Subcutaneous abdominal adipose tissue (tissue), 5 donors: Measurements from ENCODE around the gene CD59.
"Not testable (repeated sequence)": the region's sequence is repeated elsewhere in the genome, so short reads cannot be mapped to it uniquely, and the experiment has no call there.

Experiments
- H3K27ac ChIP-seq: one replicate; pipeline ENCODE4 v1.7.0; 2013; ENCODE audit warnings: low read depth, mild to moderate bottlenecking, inconsistent platforms, low read length, moderate library complexity
- H3K27me3 ChIP-seq, 5 donors: one replicate each; pipeline ENCODE4 v1.7.0; 2013; ENCODE audit warnings: low read length in 5 of 5, inconsistent platforms in 1 of 5; ENCODE audit not compliant: control insufficient read depth in 5 of 5, insufficient read depth in 4 of 5
- H3K36me3 ChIP-seq, 5 donors: one replicate each; pipeline ENCODE4 v1.7.0; 2013; ENCODE audit warnings: low read length in 5 of 5; ENCODE audit not compliant: control insufficient read depth in 5 of 5, insufficient read depth in 5 of 5
- H3K4me1 ChIP-seq, 5 donors: one replicate each; pipeline ENCODE4 v1.7.0; 2013; ENCODE audit warnings: low read length in 5 of 5, mild to moderate bottlenecking in 3 of 5, moderate library complexity in 1 of 5; ENCODE audit not compliant: control insufficient read depth in 5 of 5, insufficient read depth in 5 of 5
- H3K4me3 ChIP-seq, 5 donors: one replicate each; pipeline ENCODE4 v1.7.0; 2013; ENCODE audit warnings: low read length in 5 of 5, low read depth in 1 of 5
- H3K9ac ChIP-seq, 5 donors: one replicate each; pipeline ENCODE4 v1.7.0; 2013; ENCODE audit warnings: low read length in 5 of 5, mild to moderate bottlenecking in 4 of 5, moderate library complexity in 3 of 5
- H3K9me3 ChIP-seq, 5 donors: one replicate each; pipeline ENCODE4 v1.7.0; 2013; ENCODE audit warnings: low read length in 5 of 5; ENCODE audit not compliant: control insufficient read depth in 5 of 5
- donor health status: healthy.
- donor health status: healthy.
- donor health status: healthy.
- donor health status: healthy.
- donor health status: healthy.

Gene CD59

DNA sequence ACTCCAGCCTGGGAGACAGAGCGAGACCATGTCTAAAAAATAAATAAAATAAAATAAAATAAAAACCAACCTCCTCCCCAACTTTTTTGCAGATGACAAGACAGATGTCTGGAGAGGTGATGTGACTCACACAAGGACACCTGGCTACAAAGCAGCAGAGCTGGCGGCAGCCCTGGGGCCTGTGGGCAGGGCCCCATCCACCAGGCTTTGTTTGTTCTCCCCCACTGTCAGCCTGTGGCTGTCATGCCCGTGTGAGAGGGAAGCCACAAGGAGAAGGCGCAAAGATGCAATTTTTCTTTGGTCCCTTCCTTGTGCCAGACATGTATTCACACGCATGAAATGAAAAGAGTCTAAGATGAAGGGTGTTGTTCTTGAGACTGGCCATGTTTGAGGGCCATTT lies 16.6 kb downstream of the CD59 start:
- Histone ChIP-seq H3K36me3 (peaks cover 18 to 61% (median 53%) of the 10 kb centered on the region in 5 donors), H3K27ac (peak overlapping the region; percentile 32), H3K9ac (no peak overlapping the region), H3K9me3 (no peaks in the 10 kb centered on the region), H3K4me3 (no peak overlapping the region), H3K27me3 (peaks cover 0 to 4% (median 0%) of the 10 kb centered on the region in 5 donors), H3K4me1 (peaks cover 21 to 72% (median 30%) of the 10 kb centered on the region in 5 donors)

DNA sequence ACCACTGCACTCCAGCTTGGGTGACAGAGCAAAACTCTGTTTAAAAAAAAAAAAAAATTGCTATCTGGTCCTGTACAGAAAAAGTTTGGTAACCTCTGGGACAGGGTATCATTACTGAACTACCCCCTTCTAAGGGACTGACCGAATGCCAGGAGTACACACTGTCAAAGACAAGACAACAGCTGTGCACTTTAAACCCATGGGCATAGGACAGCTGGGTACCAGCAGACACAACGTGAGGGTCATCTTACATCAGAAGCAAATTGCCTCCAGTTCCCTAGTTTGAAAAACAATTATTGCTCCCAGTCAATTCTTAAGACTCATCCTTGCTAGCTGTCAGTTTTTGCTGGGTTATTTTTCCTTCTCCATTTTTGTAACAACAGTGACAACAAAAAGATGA lies 17.8 kb downstream of the CD59 start:
- H3K4me3 ChIP-seq, result no peak overlapping the region
- H3K36me3 ChIP-seq, result peaks cover 26 to 70% (median 60%) of the 10 kb centered on the region in 5 donors
- no peaks in the 10 kb centered on the region for H3K9me3 ChIP-seq
- peaks cover 0 to 4% (median 0%) of the 10 kb centered on the region in 5 donors for H3K27me3 ChIP-seq
- no peak overlapping the region for H3K27ac ChIP-seq
- H3K9ac ChIP-seq, result no peak overlapping the region
- peaks cover 10 to 60% (median 19%) of the 10 kb centered on the region in 5 donors for H3K4me1 ChIP-seq

DNA sequence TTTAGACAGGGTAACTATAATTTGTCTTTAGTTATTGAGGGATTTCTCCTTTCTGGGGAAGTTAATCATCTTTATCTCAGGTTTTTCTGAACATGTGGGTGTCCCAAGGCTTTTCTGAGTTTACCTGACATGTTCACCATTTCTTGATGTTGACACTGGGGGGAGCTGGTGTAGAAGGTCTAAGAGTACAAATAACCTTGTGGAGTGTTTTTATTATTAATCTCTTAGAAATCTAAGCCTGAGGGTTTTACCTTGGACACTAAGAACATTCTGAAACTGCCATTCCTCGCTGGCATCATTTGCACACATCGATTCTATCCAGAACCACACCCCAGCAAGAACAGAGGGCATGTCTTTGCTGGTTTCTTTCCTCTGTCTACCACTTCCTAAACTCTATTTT lies 20.0 kb downstream of the CD59 start:
- no peaks in the 10 kb centered on the region for H3K27me3 ChIP-seq
- H3K4me3 ChIP-seq, result no peak overlapping the region
- H3K9ac ChIP-seq, result no peak overlapping the region
- no peaks in the 10 kb centered on the region for H3K9me3 ChIP-seq
- peak overlapping the region; percentile 37 for H3K27ac ChIP-seq
- peaks cover 0 to 38% (median 0%) of the 10 kb centered on the region in 5 donors for H3K4me1 ChIP-seq
- H3K36me3 ChIP-seq, result peaks cover 38 to 71% (median 64%) of the 10 kb centered on the region in 5 donors

DNA sequence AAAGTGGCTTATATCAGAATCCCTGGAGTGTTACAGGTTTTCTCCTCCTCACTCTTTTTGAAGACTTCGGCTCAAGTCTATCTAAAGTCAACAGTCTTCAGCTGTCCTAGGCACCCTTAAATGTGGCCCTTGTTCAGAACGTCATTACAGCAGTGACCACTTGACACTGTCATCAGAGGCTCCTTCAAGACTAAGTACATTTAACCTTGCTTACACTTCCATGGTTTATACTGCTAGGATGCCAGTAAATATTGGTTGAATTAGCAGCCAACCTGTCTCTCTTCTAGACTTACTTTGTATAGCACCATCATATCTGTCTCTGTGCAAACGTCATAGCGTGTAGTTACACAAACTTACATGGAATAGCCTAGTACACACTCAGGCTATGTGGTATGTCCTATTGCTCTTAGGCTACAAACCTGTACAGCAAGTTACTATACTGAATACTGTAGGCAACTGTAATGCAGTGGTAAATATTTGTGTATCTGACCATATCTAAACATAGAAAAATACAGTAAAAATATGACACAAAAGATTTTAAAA lies 22.3 kb downstream of the CD59 start:
- H3K9me3 ChIP-seq, result no peaks in the 10 kb centered on the region
- H3K36me3 ChIP-seq, result peaks cover 41 to 74% (median 64%) of the 10 kb centered on the region in 5 donors
- H3K9ac ChIP-seq, result peak overlapping the region in 1 of 5 donors; percentile 17
- no peak overlapping the region for H3K4me3 ChIP-seq
- H3K4me1 ChIP-seq, result peaks cover 0 to 34% (median 0%) of the 10 kb centered on the region in 5 donors
- H3K27me3 ChIP-seq, result no peaks in the 10 kb centered on the region
- no peak overlapping the region for H3K27ac ChIP-seq

DNA sequence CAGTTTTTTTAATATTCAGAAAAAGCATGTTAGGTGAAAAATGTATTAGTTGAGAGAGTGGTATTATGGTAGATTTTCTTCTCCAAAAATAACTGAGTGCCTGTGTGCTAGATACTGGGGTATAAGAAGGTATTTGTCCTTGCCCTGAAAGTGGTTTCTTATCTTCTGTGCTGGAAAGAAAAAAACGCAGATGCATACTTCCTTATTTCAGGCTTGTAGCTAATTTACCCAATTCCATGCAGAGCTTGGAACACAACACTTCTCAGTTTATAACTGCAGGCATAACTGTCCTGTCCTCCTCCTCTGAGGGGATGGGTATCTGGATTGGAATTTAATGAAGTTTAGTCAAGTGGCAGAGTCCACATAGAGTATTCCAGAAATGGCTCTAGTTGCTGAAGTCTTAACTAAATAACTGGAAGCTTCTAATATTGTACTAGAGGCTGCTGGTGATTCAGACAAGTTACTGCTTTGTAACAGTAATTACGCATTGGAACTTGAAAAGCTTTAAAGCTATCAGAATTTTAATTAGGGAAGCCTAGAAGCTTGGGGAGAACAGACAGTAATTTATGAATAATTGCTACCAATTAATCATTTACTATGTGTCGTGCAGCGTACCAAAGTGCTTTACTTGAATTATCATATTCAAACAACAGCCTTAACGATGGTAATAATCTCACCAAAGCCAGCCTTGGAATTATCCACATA lies 22.9 kb downstream of the CD59 start:
- Histone ChIP-seq H3K27ac (no peak overlapping the region), H3K27me3 (no peaks in the 10 kb centered on the region), H3K4me3 (no peak overlapping the region), H3K9me3 (no peaks in the 10 kb centered on the region), H3K36me3 (peaks cover 46 to 73% (median 64%) of the 10 kb centered on the region in 5 donors), H3K9ac (peak overlapping the region in 1 of 5 donors; percentile 17), H3K4me1 (peaks cover 0 to 40% (median 0%) of the 10 kb centered on the region in 5 donors)

DNA sequence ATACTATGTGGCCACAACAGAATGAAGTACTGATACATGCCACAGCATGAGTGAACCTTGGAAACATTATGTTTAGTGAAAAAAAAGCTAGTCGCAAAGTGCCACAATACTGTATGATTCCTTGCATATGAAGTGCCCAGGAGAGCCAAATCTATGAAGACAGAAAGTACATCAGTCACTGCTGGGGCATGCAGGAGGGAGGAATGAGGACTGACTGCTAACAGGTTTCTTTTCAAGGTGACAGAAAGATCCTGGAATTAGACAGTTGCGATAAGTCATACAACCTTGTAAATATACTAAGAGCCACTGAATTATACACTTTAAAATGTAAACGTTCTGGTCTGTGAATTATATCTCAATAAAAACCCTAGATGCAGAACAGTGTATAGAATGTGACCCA lies 23.8 kb downstream of the CD59 start:
- no peaks in the 10 kb centered on the region for H3K27me3 ChIP-seq
- no peak overlapping the region for H3K4me3 ChIP-seq
- no peaks in the 10 kb centered on the region for H3K9me3 ChIP-seq
- peaks cover 0 to 45% (median 0%) of the 10 kb centered on the region in 5 donors for H3K4me1 ChIP-seq
- no peak overlapping the region for H3K9ac ChIP-seq
- no peak overlapping the region for H3K27ac ChIP-seq
- H3K36me3 ChIP-seq, result peaks cover 44 to 76% (median 66%) of the 10 kb centered on the region in 5 donors

DNA sequence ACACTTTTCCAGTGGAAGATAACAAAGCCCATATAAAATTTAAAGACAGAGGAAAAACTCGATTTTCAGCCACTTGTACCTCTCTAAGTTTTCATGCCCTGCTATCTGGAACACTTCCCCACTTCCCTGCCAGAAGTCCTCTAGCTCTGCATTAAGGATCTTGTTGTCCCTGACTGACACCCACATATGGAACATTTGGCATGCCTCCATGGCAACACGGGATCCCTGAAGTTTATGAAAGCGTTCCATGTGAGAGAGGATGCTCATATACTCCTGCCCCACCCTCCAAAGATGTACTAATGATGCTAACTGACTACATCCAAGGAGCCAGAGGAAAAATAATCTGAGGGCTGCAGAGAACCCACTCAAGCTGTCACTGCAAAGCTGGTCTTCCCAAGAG lies 26.8 kb downstream of the CD59 start:
- Histone ChIP-seq H3K27me3 (no peaks in the 10 kb centered on the region), H3K4me1 (peaks cover 0 to 51% (median 0%) of the 10 kb centered on the region in 5 donors), H3K9me3 (no peaks in the 10 kb centered on the region), H3K4me3 (no peak overlapping the region), H3K36me3 (peaks cover 33 to 71% (median 58%) of the 10 kb centered on the region in 5 donors), H3K9ac (no peak overlapping the region), H3K27ac (no peak overlapping the region)

DNA sequence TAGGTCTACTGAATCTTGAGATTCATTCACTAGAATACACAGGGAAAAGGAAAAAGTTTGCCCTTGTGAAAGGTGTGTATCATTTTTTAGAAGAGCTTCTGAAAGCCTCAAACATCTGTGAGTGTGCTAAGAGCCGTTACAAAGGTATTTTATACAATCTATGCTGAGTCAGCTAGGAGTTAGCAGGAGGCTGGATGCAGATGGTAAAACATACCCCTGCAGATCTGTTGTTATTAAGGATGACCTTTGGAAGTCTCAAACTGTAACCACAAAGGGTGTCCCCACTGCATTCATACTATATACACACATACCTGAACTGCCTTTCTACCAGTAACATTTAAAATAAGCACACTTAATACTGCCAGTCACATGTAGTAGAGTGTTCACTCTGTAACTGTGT lies 27.2 kb downstream of the CD59 start:
- Histone ChIP-seq H3K27me3 (no peaks in the 10 kb centered on the region), H3K36me3 (peaks cover 30 to 67% (median 54%) of the 10 kb centered on the region in 5 donors), H3K9ac (no peak overlapping the region), H3K4me3 (no peak overlapping the region), H3K9me3 (no peaks in the 10 kb centered on the region), H3K4me1 (peaks cover 0 to 56% (median 0%) of the 10 kb centered on the region in 5 donors), H3K27ac (no peak overlapping the region)

DNA sequence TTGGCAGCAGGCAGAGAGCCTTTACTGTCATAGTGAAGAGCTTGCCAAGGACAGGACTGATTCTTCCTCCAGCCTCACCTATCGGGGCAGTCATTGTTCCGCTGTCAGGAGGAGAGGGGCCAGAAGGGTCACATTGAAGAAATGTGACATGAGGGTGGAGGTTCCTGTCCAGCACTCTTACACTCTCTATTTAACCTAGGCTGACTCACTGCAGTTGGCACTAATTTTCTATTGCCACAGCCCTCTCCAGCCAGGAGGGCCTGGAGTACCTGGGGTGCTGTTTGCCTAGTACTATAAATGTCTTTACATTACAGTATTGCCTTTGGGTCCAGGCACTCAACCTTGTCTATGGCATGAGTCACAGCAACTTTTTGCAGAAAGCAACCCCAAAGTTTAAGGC lies 28.4 kb downstream of the CD59 start:
- peaks cover 0 to 66% (median 0%) of the 10 kb centered on the region in 5 donors for H3K4me1 ChIP-seq
- H3K4me3 ChIP-seq, H3K9me3 ChIP-seq, H3K9ac ChIP-seq, H3K27me3 ChIP-seq: not testable (repeated sequence)
- peak overlapping the region; percentile 67 for H3K27ac ChIP-seq
- H3K36me3 ChIP-seq, result peaks cover 20 to 56% (median 47%) of the 10 kb centered on the region in 5 donors

DNA sequence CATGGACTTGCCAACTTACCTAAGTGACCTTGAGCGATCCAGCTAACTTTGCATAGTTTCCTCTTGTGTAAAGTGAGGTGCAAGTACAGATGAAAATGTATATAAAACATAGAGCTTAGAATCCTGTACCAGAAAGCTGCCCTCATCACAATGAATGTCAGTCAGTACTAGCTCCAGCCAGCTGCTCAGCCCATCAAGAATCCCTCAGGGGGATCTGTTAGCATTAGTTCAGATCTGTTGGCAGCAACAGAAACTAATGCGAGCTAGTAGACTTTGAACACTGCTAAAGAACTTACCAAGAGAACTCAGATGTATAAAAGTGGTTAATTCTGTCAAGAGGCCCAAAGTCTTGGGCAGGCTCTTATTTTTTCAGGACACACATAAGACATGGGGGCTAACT lies 29.3 kb downstream of the CD59 start:
- H3K9me3 ChIP-seq, result no peaks in the 10 kb centered on the region
- peaks cover 0 to 75% (median 1%) of the 10 kb centered on the region in 5 donors for H3K4me1 ChIP-seq
- peak overlapping the region; percentile 67 for H3K27ac ChIP-seq
- no peaks in the 10 kb centered on the region for H3K27me3 ChIP-seq
- no peak overlapping the region for H3K9ac ChIP-seq
- H3K4me3 ChIP-seq, result no peak overlapping the region
- H3K36me3 ChIP-seq, result peaks cover 13 to 49% (median 40%) of the 10 kb centered on the region in 5 donors
